Esophagus muscularis mucosa (tissue), 3 donors: ENCODE results near the gene CHD2.

Source experiments
- CTCF ChIP-seq, 3 experiments: fragments of 200-600 bp in 2 of 3; fragments of 450-650 bp in 1 of 3; sonication (generic) in 2 of 3; IDR thresholded peaks; one replicate each; pipeline ENCODE4 v1.5.1; 2017 to 2019; ENCODE audit warnings: antibody characterized with exemption in 3 of 3, mild to moderate bottlenecking in 2 of 3, moderate library complexity in 1 of 3
- POLR2A ChIP-seq: fragments of 450-650 bp; IDR thresholded peaks from one replicate; pipeline ENCODE4 v1.6.1; 2017; ENCODE audit warnings: antibody characterized with exemption, moderate library complexity, mild to moderate bottlenecking, low read depth
- POLR2AphosphoS5 ChIP-seq, 2 donors: sonication (generic); formaldehyde crosslinking; IDR thresholded peaks; one replicate each; pipeline ENCODE4 v1.6.1; 2017; ENCODE audit warnings: antibody characterized with exemption in 2 of 2

GRCh38 chr15:92880796-92881195, 19.3 kb upstream of the CHD2 start:
- TF ChIP-seq POLR2AphosphoS5 (IDR thresholded peaks at IDR 0.05) = no peak
- no peak for TF ChIP-seq CTCF (IDR thresholded peaks at IDR 0.05)
- TF ChIP-seq POLR2A = no peak
